HCT116 (cell line): ENCODE results near the gene MRPL9. TPM values are rescaled to one million over a fixed set of nuclear protein-coding genes. Genes with fewer than 3 reads are reported as not detected.

Experiments
- ATAC-seq: fragments of 200-7000 bp; cut with Tn5 transposase; 2 replicates; pipeline ENCODE4 v1.9.1; 2020; ENCODE audit warnings: mild to moderate bottlenecking, moderate library complexity
- BruUV-seq: library from RNA; stranded (reverse); fragments of 400-500 nt; replicated peaks from 2 replicates; lab custom pipeline; 2021; lab: Mats Ljungman, UMichigan
- CTCF ChIA-PET: fragments of 300-600 bp; sonication (Branson Sonifier 250); formaldehyde crosslinking; loops from one replicate; lab custom pipeline; 2021; ENCODE audit warnings: antibody characterized with exemption; lab: Charles Lee
- POLR2A ChIA-PET: fragments of 300-600, 350-600 bp; sonication (Branson Sonifier 250); formaldehyde crosslinking; loops from one replicate; lab custom pipeline; 2021; ENCODE audit warnings: antibody characterized with exemption; lab: Charles Lee
- RAD21 ChIA-PET, 2 experiments: fragments of 300-600 bp; sonication (Branson Sonifier 250); formaldehyde crosslinking; loops; one replicate each; lab custom pipeline; 2023; ENCODE audit warnings: low total read pairs in 2 of 2; ENCODE audit not compliant: uncharacterized antibody in 2 of 2, unreplicated experiment in 2 of 2, low non-redundant PET in 1 of 2; lab: Charles Lee
- DNase-seq: peaks from one replicate; pipeline ENCODE4 v3.0.0-alpha.2; 2010; ENCODE audit warnings: low read depth, low spot score
- H2AFZ ChIP-seq: fragments of 200-600 bp; shearing (Covaris generic), sonication (generic); 2 replicates; pipeline ENCODE4 v1.6.1; 2017; ENCODE audit warnings: low read depth, mixed run types, mixed read lengths, antibody characterized with exemption, low read length; ENCODE audit not compliant: poor library complexity, severe bottlenecking
- H3K27ac ChIP-seq: 2 replicates; pipeline ENCODE4 v1.5.1; 2012; ENCODE audit warnings: low read depth, low read length
- H3K27me3 ChIP-seq: fragments of 200-600 bp; sonication (generic); 2 replicates; pipeline ENCODE4 v1.6.1; 2016; ENCODE audit warnings: mixed run types, low read length, mixed read lengths; ENCODE audit not compliant: insufficient read depth
- H3K36me3 ChIP-seq, 2 experiments: fragments of 200-500 bp in 1 of 2; fragments of 200-600 bp in 1 of 2; sonication (Bioruptor generic) in 1 of 2; sonication (generic) in 1 of 2; 2 replicates each; pipeline versions ENCODE4 v1.5.1 to v1.6.1; 2014 to 2016; ENCODE audit warnings: low read length in 2 of 2, inconsistent platforms in 1 of 2, mixed read lengths in 1 of 2, mixed run types in 1 of 2; ENCODE audit not compliant: insufficient read depth in 2 of 2, control insufficient read depth in 1 of 2
- H3K4me1 ChIP-seq, 2 experiments: fragments of 200-600 bp in 1 of 2; sonication (generic) in 1 of 2; 2 replicates each; pipeline versions ENCODE4 v1.5.1 to v1.6.1; 2012 to 2017; ENCODE audit warnings: low read length in 2 of 2, inconsistent platforms in 1 of 2, mild to moderate bottlenecking in 1 of 2, mixed read lengths in 1 of 2, mixed run types in 1 of 2, moderate library complexity in 1 of 2; ENCODE audit not compliant: insufficient read depth in 2 of 2, control insufficient read depth in 1 of 2
- H3K4me2 ChIP-seq: fragments of 200-600 bp; sonication (generic); 2 replicates; pipeline ENCODE4 v1.6.1; 2017; ENCODE audit warnings: mixed run types, low read length, mixed read lengths
- H3K4me3 ChIP-seq, 2 experiments: fragments of 200-600 bp in 1 of 2; sonication (generic) in 1 of 2; replicated peaks in 1 of 2; 2 replicates each; pipeline ENCODE4 v1.5.1; 2011 to 2016; ENCODE audit warnings: low read length in 2 of 2, control low read depth in 1 of 2, low read depth in 1 of 2, mild to moderate bottlenecking in 1 of 2, mixed read lengths in 1 of 2, mixed run types in 1 of 2
- H3K79me2 ChIP-seq: fragments of 200-600 bp; sonication (generic); 2 replicates; pipeline ENCODE4 v1.6.1; 2017; ENCODE audit warnings: mild to moderate bottlenecking, mixed run types, low read length, moderate library complexity, mixed read lengths; ENCODE audit not compliant: insufficient read depth
- H3K9ac ChIP-seq: fragments of 200-600 bp; sonication (generic); 2 replicates; pipeline ENCODE4 v1.6.1; 2016; ENCODE audit warnings: low read length, mixed read lengths
- H3K9me2 ChIP-seq: fragments of 200-600 bp; sonication (generic), shearing (Covaris generic); 2 replicates; pipeline ENCODE4 v1.6.1; 2017; ENCODE audit warnings: mixed run types, mild to moderate bottlenecking, moderate library complexity; ENCODE audit not compliant: insufficient read depth
- H3K9me3 ChIP-seq, 2 experiments: fragments of 200-500 bp in 1 of 2; fragments of 200-600 bp in 1 of 2; sonication (Bioruptor generic) in 1 of 2; sonication (generic) in 1 of 2; 2 replicates each; pipeline ENCODE4 v1.6.1; 2014 to 2017; ENCODE audit warnings: low read length in 2 of 2, mixed read lengths in 2 of 2, inconsistent platforms in 1 of 2, low read depth in 1 of 2, mild to moderate bottlenecking in 1 of 2, mixed run types in 1 of 2, moderate library complexity in 1 of 2; ENCODE audit not compliant: control insufficient read depth in 1 of 2, insufficient read depth in 1 of 2
- H4K20me1 ChIP-seq: fragments of 200-600 bp; sonication (generic), shearing (Covaris generic); 2 replicates; pipeline ENCODE4 v1.6.1; 2017; ENCODE audit warnings: mixed run types, mild to moderate bottlenecking, moderate library complexity; ENCODE audit not compliant: insufficient read depth
- ATF3 ChIP-seq: IDR thresholded peaks from 2 replicates; pipeline ENCODE4 v1.6.1; 2012
- CBX3 ChIP-seq: IDR thresholded peaks from 2 replicates; pipeline ENCODE4 v1.6.1; 2012; ENCODE audit warnings: low read depth
- CEBPB ChIP-seq: IDR thresholded peaks from 2 replicates; pipeline ENCODE4 v1.6.1; 2012; ENCODE audit warnings: low read depth
- EGR1 ChIP-seq: IDR thresholded peaks from 2 replicates; pipeline ENCODE4 v1.6.1; 2012; ENCODE audit warnings: low read depth
- ELF1 ChIP-seq: IDR thresholded peaks from 2 replicates; pipeline ENCODE4 v1.6.1; 2012; ENCODE audit warnings: low read depth, borderline replicate concordance
- EZH2phosphoT487 ChIP-seq: fragments of 200-600 bp; IDR thresholded peaks from 2 replicates; pipeline ENCODE4 v1.6.1; 2018; ENCODE audit warnings: antibody characterized with exemption, borderline replicate concordance
- JUND ChIP-seq: IDR thresholded peaks from 2 replicates; pipeline ENCODE4 v1.6.1; 2012
- POLR2A ChIP-seq: IDR thresholded peaks from 2 replicates; pipeline ENCODE4 v1.7.0; 2011; ENCODE audit warnings: borderline replicate concordance; ENCODE audit not compliant: insufficient read depth, insufficient read length; ENCODE audit errors: extremely low read depth
- POLR2AphosphoS5 ChIP-seq: IDR thresholded peaks from 2 replicates; pipeline ENCODE4 v1.6.1; 2011; ENCODE audit warnings: mild to moderate bottlenecking, low read depth, low read length, moderate library complexity
- REST ChIP-seq: IDR thresholded peaks from 2 replicates; pipeline ENCODE4 v1.6.1; 2012; ENCODE audit warnings: low read depth
- SIN3A ChIP-seq: IDR thresholded peaks from 2 replicates; pipeline ENCODE4 v1.6.1; 2012; ENCODE audit warnings: low read depth
- SP1 ChIP-seq: IDR thresholded peaks from 2 replicates; pipeline ENCODE4 v1.6.1; 2012; ENCODE audit warnings: low read depth
- SRF ChIP-seq: IDR thresholded peaks from 2 replicates; pipeline ENCODE4 v1.6.1; 2012; ENCODE audit warnings: low read depth
- TCF7L2 ChIP-seq: IDR thresholded peaks from 2 replicates; pipeline ENCODE4 v1.7.0; 2011; ENCODE audit warnings: borderline replicate concordance, inconsistent platforms; ENCODE audit not compliant: insufficient read depth, insufficient read length; ENCODE audit errors: extremely low read depth
- YY1 ChIP-seq: IDR thresholded peaks from 2 replicates; pipeline ENCODE4 v1.6.1; 2011; ENCODE audit warnings: low read length, low read depth, moderate library complexity, mild to moderate bottlenecking; ENCODE audit not compliant: insufficient replicate concordance; ENCODE audit errors: extremely low read depth
- ZNF274 ChIP-seq: fragments of 200-500 bp; sonication (Bioruptor generic); IDR thresholded peaks from 2 replicates; pipeline ENCODE4 v1.6.1; 2014; ENCODE audit warnings: mild to moderate bottlenecking, low read depth, low read length, inconsistent platforms
- intact Hi-C: fragments of 100-400 bp; cut with micrococcal nuclease; formaldehyde crosslinking; loops from 2 replicates; pipeline ENCODE4 v1.10.0; 2022
- total RNA-seq: library from RNA; stranded (reverse); gene quantifications from one replicate; pipeline ENCODE4 v1.2.1, GENCODE V29; 2021; ENCODE audit not compliant: unreplicated experiment

MRPL9 gene
- total RNA-seq, 1 experiment from 2014 or later, result 94.5 TPM

GRCh38 chr1:151807131-151807530 lies 43.8 kb upstream of the MRPL9 start:
- no peaks in the 10 kb centered on the region for H3K79me2 ChIP-seq
- ChIA-PET CTCF (no interaction called here), POLR2A (no interaction called here), RAD21 (no interaction called here)
- DNase-seq, result no peak
- H3K4me2 ChIP-seq, result no peak overlapping the region
- ATAC-seq, result no peak
- no peak overlapping the region for H3K27ac ChIP-seq
- no peaks in the 10 kb centered on the region for H3K9me3 ChIP-seq
- no peaks in the 10 kb centered on the region for H4K20me1 ChIP-seq
- no peaks in the 10 kb centered on the region for H3K9me2 ChIP-seq
- no TSS peak for BruUV-seq
- H3K4me1 ChIP-seq, result no peaks in the 10 kb centered on the region
- no peak overlapping the region for H2AFZ ChIP-seq
- intact Hi-C loops, result no loop called here
- no peak overlapping the region for H3K9ac ChIP-seq
- H3K4me3 ChIP-seq, result no peak overlapping the region
- H3K27me3 ChIP-seq, result peaks cover 27% of the 10 kb centered on the region; the same call in 1 of the 2 replicates
- no peaks in the 10 kb centered on the region for H3K36me3 ChIP-seq
- TF ChIP-seq TCF7L2 (no peak), SP1 (no peak), ATF3 (no peak), EGR1 (no peak), SIN3A (no peak), POLR2AphosphoS5 (no peak), YY1 (no peak), JUND (no peak), ELF1 (no peak), ZNF274 (no peak), EZH2phosphoT487 (no peak), SRF (no peak), POLR2A (no peak), CEBPB (no peak), REST (no peak), CBX3 (no peak)
- TF ChIP-seq, all 23 proteins: peak for 0
